ENCODE data around the gene TPST1.
"Not testable (repeated sequence)": the region's sequence is repeated elsewhere in the genome, so short reads cannot be mapped to it uniquely, and the experiment has no call there.

TPST1 gene

GRCh38 chr7:66187905-66188304 is 17.2 kb upstream of the TPST1 start:
- in situ Hi-C loops (cut with MboI; ENCODE audit: low sequenced_read_pairs): no loop called here

- in situ Hi-C loops (cut with MboI; ENCODE audit: low sequenced_read_pairs): no loop called here
Observed at GRCh38 chr7:66188645-66189044, 16.5 kb upstream of the TPST1 start.

GRCh38 chr7:66189695-66190503 is 15.2 kb upstream of the TPST1 start:
- in situ Hi-C loops (cut with MboI; ENCODE audit: low sequenced_read_pairs): no loop called here

- in situ Hi-C loops (cut with MboI; ENCODE audit: low sequenced_read_pairs): no loop called here
Observed at GRCh38 chr7:66190504-66190857, 14.7 kb upstream of the TPST1 start.

GRCh38 chr7:66193146-66193725 is 11.9 kb upstream of the TPST1 start:
- in situ Hi-C loops (cut with MboI; ENCODE audit: low sequenced_read_pairs): no loop called here

- in situ Hi-C loops (cut with MboI; ENCODE audit: low sequenced_read_pairs): no loop called here
Observed at GRCh38 chr7:66198469-66198868, 6.7 kb upstream of the TPST1 start.

- in situ Hi-C loops (cut with MboI; ENCODE audit: low sequenced_read_pairs): no loop called here
Observed at GRCh38 chr7:66198956-66199355, 6.2 kb upstream of the TPST1 start.

GRCh38 chr7:66202441-66202840 is 2.7 kb upstream of the TPST1 start:
- in situ Hi-C loops (cut with MboI; ENCODE audit: low sequenced_read_pairs): no loop called here

GRCh38 chr7:66205741-66206090 is 582 bp downstream of the TPST1 start:
- in situ Hi-C loops (cut with MboI; ENCODE audit: low sequenced_read_pairs): no loop called here

- in situ Hi-C loops (cut with MboI; ENCODE audit: low sequenced_read_pairs): no loop called here
Observed at GRCh38 chr7:66206119-66206933, 1.2 kb downstream of the TPST1 start.

GRCh38 chr7:66206934-66207240 is 1.8 kb downstream of the TPST1 start:
- in situ Hi-C loops (cut with MboI; ENCODE audit: low sequenced_read_pairs): no loop called here

- in situ Hi-C loops (cut with MboI; ENCODE audit: low sequenced_read_pairs): no loop called here
Observed at GRCh38 chr7:66207540-66207939, 2.4 kb downstream of the TPST1 start.

GRCh38 chr7:66211429-66211828 is 6.3 kb downstream of the TPST1 start:
- in situ Hi-C loops (cut with MboI; ENCODE audit: low sequenced_read_pairs): no loop called here

- in situ Hi-C loops (cut with MboI; ENCODE audit: low sequenced_read_pairs): no loop called here
Observed at GRCh38 chr7:66213637-66214036, 8.5 kb downstream of the TPST1 start.

- in situ Hi-C loops (cut with MboI; ENCODE audit: low sequenced_read_pairs): no loop called here
Observed at GRCh38 chr7:66216687-66217086, 11.6 kb downstream of the TPST1 start.

GRCh38 chr7:66219805-66220204 is 14.7 kb downstream of the TPST1 start:
- in situ Hi-C loops (cut with MboI; ENCODE audit: low sequenced_read_pairs): no loop called here

GRCh38 chr7:66221442-66221841 is 16.3 kb downstream of the TPST1 start:
- in situ Hi-C loops (cut with MboI; ENCODE audit: low sequenced_read_pairs): no loop called here

- in situ Hi-C loops (cut with MboI; ENCODE audit: low sequenced_read_pairs): no loop called here
Observed at GRCh38 chr7:66227808-66228207, 22.7 kb downstream of the TPST1 start.

GRCh38 chr7:66231326-66232216 is 26.4 kb downstream of the TPST1 start:
- in situ Hi-C loops (cut with MboI; ENCODE audit: low sequenced_read_pairs): not testable (repeated sequence)

GRCh38 chr7:66233638-66234037 is 28.5 kb downstream of the TPST1 start:
- in situ Hi-C loops (cut with MboI; ENCODE audit: low sequenced_read_pairs): no loop called here

- in situ Hi-C loops (cut with MboI; ENCODE audit: low sequenced_read_pairs): no loop called here
Observed at GRCh38 chr7:66236713-66237303, 31.7 kb downstream of the TPST1 start.
